ENCODE measurements around the gene CCNY. TPM values are rescaled to one million over a fixed set of nuclear protein-coding genes. Genes with fewer than 3 reads are reported as not detected.

Gene CCNY
- total RNA-seq, 1 donor from 2014 or later = 68.7 TPM

GRCh38 chr10:35364808-35365207, 28.5 kb downstream of the CCNY start:
- peaks cover 20% of the 10 kb centered on the region for H3K4me1 Mint-ChIP-seq (ENCODE audit: low read depth)
- no peaks in the 10 kb centered on the region for H3K9me3 Mint-ChIP-seq (ENCODE audit: low read depth)
- H3K4me3 Mint-ChIP-seq (ENCODE audit: unreplicated experiment) = no peak overlapping the region
- no peak overlapping the region for H3K27ac Mint-ChIP-seq (ENCODE audit: unreplicated experiment)
- H3K27me3 Mint-ChIP-seq (ENCODE audit: low read depth) = no peaks in the 10 kb centered on the region
- no peak for TF ChIP-seq CTCF (IDR thresholded peaks at IDR 0.05)
- no peaks in the 10 kb centered on the region for H3K36me3 Mint-ChIP-seq (ENCODE audit: low read depth)
- DNase-seq (ENCODE audit: low spot score) = no peak

GRCh38 chr10:35365994-35366393, 29.7 kb downstream of the CCNY start:
- Mint-ChIP-seq H3K27ac (ENCODE audit: unreplicated experiment) (no peak overlapping the region), H3K36me3 (ENCODE audit: low read depth) (no peaks in the 10 kb centered on the region), H3K4me1 (ENCODE audit: low read depth) (peaks cover 21% of the 10 kb centered on the region), H3K27me3 (ENCODE audit: low read depth) (no peaks in the 10 kb centered on the region), H3K4me3 (ENCODE audit: unreplicated experiment) (no peak overlapping the region), H3K9me3 (ENCODE audit: low read depth) (no peaks in the 10 kb centered on the region)
- DNase-seq (ENCODE audit: low spot score) = no peak
- TF ChIP-seq CTCF (IDR thresholded peaks at IDR 0.05) = no peak

DNA sequence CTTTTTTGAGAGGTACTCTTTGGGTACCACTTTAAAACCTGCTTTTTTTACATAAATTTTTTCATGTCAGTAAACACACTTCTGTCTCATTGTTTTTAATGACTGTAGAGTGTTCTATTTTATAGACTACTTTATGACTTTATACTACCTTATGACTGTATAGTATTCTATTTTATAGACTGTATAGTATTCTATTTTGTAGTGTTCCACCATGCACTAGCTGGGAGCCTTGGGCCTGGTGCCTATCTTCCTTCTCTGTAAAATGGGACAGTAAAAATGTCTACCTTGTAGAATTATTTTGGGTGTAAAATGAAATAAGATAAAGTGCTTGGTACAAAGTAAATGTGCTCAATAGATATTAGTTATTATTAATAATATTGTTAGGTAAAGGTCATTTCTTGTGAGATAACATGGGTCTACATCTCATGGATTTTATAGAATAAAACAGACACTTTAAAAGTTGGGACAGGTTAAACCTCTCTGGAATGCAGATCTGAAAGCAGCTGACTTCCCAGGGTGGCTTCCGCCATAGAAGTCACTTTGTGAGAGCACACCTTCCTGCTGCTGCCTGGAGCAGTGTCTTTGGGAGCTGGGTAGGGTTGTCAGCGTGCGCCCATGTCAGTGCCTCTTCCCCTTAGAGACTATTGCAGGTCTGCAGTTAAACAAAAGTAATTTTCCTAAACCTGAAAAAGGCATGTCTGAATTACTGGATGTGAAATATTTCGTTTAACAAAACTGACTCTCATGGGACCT, 31.0 kb downstream of the CCNY start:
- Mint-ChIP-seq H3K9me3 (ENCODE audit: low read depth) (no peaks in the 10 kb centered on the region), H3K27me3 (ENCODE audit: low read depth) (no peaks in the 10 kb centered on the region), H3K27ac (ENCODE audit: unreplicated experiment) (no peak overlapping the region), H3K4me3 (ENCODE audit: unreplicated experiment) (no peak overlapping the region), H3K36me3 (ENCODE audit: low read depth) (no peaks in the 10 kb centered on the region), H3K4me1 (ENCODE audit: low read depth) (peaks cover 31% of the 10 kb centered on the region)
- TF ChIP-seq CTCF (IDR thresholded peaks at IDR 0.05) = no peak
- no peak for DNase-seq (ENCODE audit: low spot score)

GRCh38 chr10:35367982-35368381, 31.7 kb downstream of the CCNY start:
- no peak for TF ChIP-seq CTCF (IDR thresholded peaks at IDR 0.05)
- Mint-ChIP-seq H3K27ac (ENCODE audit: unreplicated experiment) (no peak overlapping the region), H3K27me3 (ENCODE audit: low read depth) (no peaks in the 10 kb centered on the region), H3K36me3 (ENCODE audit: low read depth) (no peaks in the 10 kb centered on the region), H3K9me3 (ENCODE audit: low read depth) (no peaks in the 10 kb centered on the region), H3K4me3 (ENCODE audit: unreplicated experiment) (no peak overlapping the region), H3K4me1 (ENCODE audit: low read depth) (peaks cover 34% of the 10 kb centered on the region)
- DNase-seq (ENCODE audit: low spot score) = no peak

DNA sequence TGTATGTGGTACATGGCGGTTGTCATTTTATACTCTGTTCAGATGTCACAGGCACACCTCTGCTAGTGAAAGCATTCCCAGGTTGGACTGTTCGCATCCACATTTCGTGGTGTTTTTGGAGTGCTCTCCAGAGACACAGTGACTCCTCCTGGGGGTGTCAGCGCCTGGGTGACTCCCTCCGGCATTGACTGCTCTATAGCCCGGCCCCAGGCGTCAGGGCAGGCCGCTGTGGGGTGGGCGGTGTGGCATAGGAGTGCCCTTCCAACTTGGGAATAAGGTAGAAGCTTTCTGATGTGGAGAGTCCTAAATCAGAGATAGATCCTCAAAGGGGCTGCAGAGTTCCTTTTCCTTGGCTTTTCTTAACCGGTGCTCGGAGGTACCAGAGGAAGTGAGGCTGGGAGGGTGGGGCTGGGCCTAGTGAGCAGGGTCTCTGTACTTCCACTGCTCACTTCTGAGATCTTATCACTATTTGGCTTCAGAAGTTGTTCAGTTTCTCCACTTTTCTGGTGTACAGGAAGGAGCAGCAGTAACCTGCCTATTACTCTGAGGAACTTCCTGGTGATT, 32.3 kb downstream of the CCNY start:
- Mint-ChIP-seq H3K36me3 (ENCODE audit: low read depth) (no peaks in the 10 kb centered on the region), H3K27me3 (ENCODE audit: low read depth) (no peaks in the 10 kb centered on the region), H3K9me3 (ENCODE audit: low read depth) (no peaks in the 10 kb centered on the region), H3K27ac (ENCODE audit: unreplicated experiment) (no peak overlapping the region), H3K4me1 (ENCODE audit: low read depth) (peaks cover 33% of the 10 kb centered on the region), H3K4me3 (ENCODE audit: unreplicated experiment) (no peak overlapping the region)
- no peak for DNase-seq (ENCODE audit: low spot score)
- no peak for TF ChIP-seq CTCF (IDR thresholded peaks at IDR 0.05)

Data from chondrocyte (in vitro differentiated cells).